Neuron (in vitro differentiated cells): ENCODE measurements around the gene CARHSP1.
"Not testable (repeated sequence)": the region's sequence is repeated elsewhere in the genome, so short reads cannot be mapped to it uniquely, and the experiment has no call there.

ENCODE experiments used
- H2AFZ ChIP-seq: one replicate; pipeline ENCODE4 v1.6.1; 2013; ENCODE audit warnings: low read depth, mild to moderate bottlenecking, inconsistent platforms, low read length, moderate library complexity
- H3K27me3 ChIP-seq: one replicate; pipeline ENCODE4 v1.6.1; 2013; ENCODE audit warnings: low read length; ENCODE audit not compliant: insufficient read depth
- H3K36me3 ChIP-seq: one replicate; pipeline ENCODE4 v1.6.1; 2013; ENCODE audit warnings: low read length; ENCODE audit not compliant: insufficient read depth
- H3K4me1 ChIP-seq: one replicate; pipeline ENCODE4 v1.6.1; 2013; ENCODE audit warnings: low read length; ENCODE audit not compliant: insufficient read depth
- H3K4me3 ChIP-seq: 2 replicates; pipeline ENCODE4 v1.5.1; 2013; ENCODE audit warnings: mild to moderate bottlenecking, low read length, moderate library complexity
- H3K9me3 ChIP-seq: one replicate; pipeline ENCODE4 v1.6.1; 2013; ENCODE audit warnings: low read length

The CARHSP1 gene

GRCh38 chr16:8808009-8808408 lies 60.8 kb downstream of the CARHSP1 start:
- peaks cover 78% of the 10 kb centered on the region for H3K36me3 ChIP-seq
- H2AFZ ChIP-seq: no peak overlapping the region
- no peaks in the 10 kb centered on the region for H3K27me3 ChIP-seq

GRCh38 chr16:8807189-8807588 lies 61.6 kb downstream of the CARHSP1 start:
- Histone ChIP-seq H3K4me3 (no peak overlapping the region), H3K9me3 (no peaks in the 10 kb centered on the region), H2AFZ (no peak overlapping the region), H3K27me3 (no peaks in the 10 kb centered on the region), H3K4me1 (no peaks in the 10 kb centered on the region), H3K36me3 (peaks cover 77% of the 10 kb centered on the region)

More at GRCh38 chr16:8808009-8808408, 60.8 kb downstream of the CARHSP1 start:
- no peaks in the 10 kb centered on the region for H3K9me3 ChIP-seq
- H3K4me3 ChIP-seq: no peak overlapping the region
- H3K4me1 ChIP-seq: no peaks in the 10 kb centered on the region

- no peaks in the 10 kb centered on the region for H3K4me1 ChIP-seq
- H3K9me3 ChIP-seq: no peaks in the 10 kb centered on the region
- no peak overlapping the region for H3K4me3 ChIP-seq
- H3K27me3 ChIP-seq: no peaks in the 10 kb centered on the region
- H3K36me3 ChIP-seq: peaks cover 74% of the 10 kb centered on the region
- H2AFZ ChIP-seq: no peak overlapping the region
These were observed 62.4 kb downstream of the CARHSP1 start for GRCh38 chr16:8806272-8806983.

GRCh38 chr16:8804313-8804712 lies 64.5 kb downstream of the CARHSP1 start:
- Histone ChIP-seq H3K27me3 (no peaks in the 10 kb centered on the region), H3K36me3 (peaks cover 61% of the 10 kb centered on the region), H2AFZ (no peak overlapping the region), H3K4me1 (no peaks in the 10 kb centered on the region), H3K4me3 (no peak overlapping the region), H3K9me3 (no peaks in the 10 kb centered on the region)

- H3K9me3 ChIP-seq, H2AFZ ChIP-seq, H3K4me1 ChIP-seq, H3K4me3 ChIP-seq, H3K27me3 ChIP-seq: not testable (repeated sequence)
- peaks cover 55% of the 10 kb centered on the region for H3K36me3 ChIP-seq
These were observed 65.1 kb downstream of the CARHSP1 start for GRCh38 chr16:8803733-8804132.
